ENCODE data around the gene KDF1. TPM values are rescaled to one million over a fixed set of nuclear protein-coding genes. Genes with fewer than 3 reads are reported as not detected.

The KDF1 gene
- total and polyA plus RNA-seq, 4 donors, result 6.6 to 12.5 (median 8.8) TPM

GRCh38 chr1:26923711-26924110 lies 36.6 kb downstream of the KDF1 start:
- ATAC-seq (ENCODE audit: insufficient read depth, low FRiP score), result no peak
- no peak overlapping the region for H3K4me3 ChIP-seq
- no peak for TF ChIP-seq CTCF (IDR thresholded peaks at IDR 0.05; ENCODE audit: control extremely low read depth, extremely low read depth)
- H3K27me3 ChIP-seq (ENCODE audit: control insufficient read depth in 3 of 3, insufficient read depth in 3 of 3, low read length in 2 of 3), result no peaks in the 10 kb centered on the region
- H3K9ac ChIP-seq (ENCODE audit: insufficient read depth in 1 of 2, low read length in 2 of 2), result no peak overlapping the region
- peaks cover 0 to 13% (median 8%) of the 10 kb centered on the region in 5 donors for H3K4me1 ChIP-seq (ENCODE audit: control insufficient read depth in 5 of 5, insufficient read depth in 5 of 5, low read length in 5 of 5)
- no peak overlapping the region for H3K27ac ChIP-seq (ENCODE audit: low read depth in 1 of 2, low read length in 1 of 2)
- no peak for DNase-seq
- WGBS, 2 donors, result 95 to 98% methylated on average over 3 of the region's 3 CpGs
- H3K9me3 ChIP-seq (ENCODE audit: control insufficient read depth in 4 of 4, insufficient read depth in 3 of 4, low read length in 3 of 4), result no peaks in the 10 kb centered on the region
- peaks cover under 1 to 22% (median 17%) of the 10 kb centered on the region in 4 donors for H3K36me3 ChIP-seq (ENCODE audit: control insufficient read depth in 4 of 4, insufficient read depth in 4 of 4, low read length in 4 of 4)

GRCh38 chr1:26922901-26923300 lies 37.4 kb downstream of the KDF1 start:
- no peak overlapping the region for H3K27ac ChIP-seq (ENCODE audit: low read depth in 1 of 2, low read length in 1 of 2)
- no peak overlapping the region for H3K9ac ChIP-seq (ENCODE audit: insufficient read depth in 1 of 2, low read length in 2 of 2)
- no peak overlapping the region for H3K4me3 ChIP-seq

GRCh38 chr1:26922431-26922729 lies 37.9 kb downstream of the KDF1 start:
- peak overlapping the region in 1 of 2 donors; percentile 93 for H3K27ac ChIP-seq (ENCODE audit: low read depth in 1 of 2, low read length in 1 of 2)

More at GRCh38 chr1:26922901-26923300, 37.4 kb downstream of the KDF1 start:
- ATAC-seq (ENCODE audit: insufficient read depth, low FRiP score), result no peak
- no peak for TF ChIP-seq CTCF (IDR thresholded peaks at IDR 0.05; ENCODE audit: control extremely low read depth, extremely low read depth)
- no peaks in the 10 kb centered on the region for H3K27me3 ChIP-seq (ENCODE audit: control insufficient read depth in 3 of 3, insufficient read depth in 3 of 3, low read length in 2 of 3)
- no peaks in the 10 kb centered on the region for H3K9me3 ChIP-seq (ENCODE audit: control insufficient read depth in 4 of 4, insufficient read depth in 3 of 4, low read length in 3 of 4)
- no peak for DNase-seq
- H3K4me1 ChIP-seq (ENCODE audit: control insufficient read depth in 5 of 5, insufficient read depth in 5 of 5, low read length in 5 of 5), result peaks cover 0 to 13% (median 8%) of the 10 kb centered on the region in 5 donors
- 95% methylated on average over 3 of the region's 3 CpGs for WGBS, 2 donors
- H3K36me3 ChIP-seq (ENCODE audit: control insufficient read depth in 4 of 4, insufficient read depth in 4 of 4, low read length in 4 of 4), result peaks cover 0 to 18% (median 14%) of the 10 kb centered on the region in 4 donors

More at GRCh38 chr1:26922431-26922729, 37.9 kb downstream of the KDF1 start:
- Histone ChIP-seq H3K9me3 (ENCODE audit: control insufficient read depth in 4 of 4, insufficient read depth in 3 of 4, low read length in 3 of 4) (no peaks in the 10 kb centered on the region), H3K4me1 (ENCODE audit: control insufficient read depth in 5 of 5, insufficient read depth in 5 of 5, low read length in 5 of 5) (peaks cover 0 to 13% (median 8%) of the 10 kb centered on the region in 5 donors), H3K27me3 (ENCODE audit: control insufficient read depth in 3 of 3, insufficient read depth in 3 of 3, low read length in 2 of 3) (no peaks in the 10 kb centered on the region), H3K4me3 (peak overlapping the region; percentile 90), H3K9ac (ENCODE audit: insufficient read depth in 1 of 2, low read length in 2 of 2) (peak overlapping the region; percentile 82 to 86), H3K36me3 (ENCODE audit: control insufficient read depth in 4 of 4, insufficient read depth in 4 of 4, low read length in 4 of 4) (peaks cover 0 to 18% (median 12%) of the 10 kb centered on the region in 4 donors)
- ATAC-seq (ENCODE audit: insufficient read depth, low FRiP score) (no peak), DNase-seq (no peak)
- 23 to 51% methylated on average over 6 of the region's 6 CpGs for WGBS, 2 donors
- no peak for TF ChIP-seq CTCF (IDR thresholded peaks at IDR 0.05; ENCODE audit: control extremely low read depth, extremely low read depth)
